ENCODE measurements around the gene PZP. TPM values are rescaled to one million over a fixed set of nuclear protein-coding genes. Genes with fewer than 3 reads are reported as not detected.

The PZP gene
- total and polyA plus RNA-seq, 3 experiments from 2014 or later = 0.28 TPM; not detected in 2

Other genes starting within 250 kb of the PZP start
- gene KLRG1, start 218.8 kb downstream of the PZP start, total RNA-seq = 10 to 100 TPM; 11.5 to 12.3 TPM
- gene KLRG1, start 218.8 kb downstream of the PZP start, polyA plus RNA-seq = 364 TPM
- gene A2M, start 92.5 kb downstream of the PZP start, total RNA-seq = 1 to 10 TPM; 1.4 to 1.6 TPM
- 2.2 TPM for gene A2M, start 92.5 kb downstream of the PZP start, polyA plus RNA-seq

Measured in CD8-positive, alpha-beta memory T cell (primary cell).